ENCODE measurements around the gene USP1.

The USP1 gene

DNA sequence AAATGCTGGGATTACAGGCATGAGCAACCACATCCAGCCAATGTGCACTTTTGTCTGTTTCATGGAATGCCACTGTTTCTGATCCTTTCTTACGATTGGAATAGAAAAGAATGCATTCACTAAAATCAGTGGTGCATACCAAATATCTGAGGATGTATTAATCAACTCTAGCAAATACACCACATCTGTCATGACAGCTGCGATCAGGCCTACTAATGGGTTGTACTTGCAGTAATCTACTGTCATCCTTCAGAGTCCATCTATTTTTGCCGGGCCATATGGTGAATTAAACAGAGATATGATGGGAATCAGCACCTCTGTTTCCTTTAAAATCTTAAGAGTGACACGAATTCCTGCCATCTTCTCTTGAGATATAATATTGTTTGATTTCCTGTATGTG lies 8.5 kb upstream of the USP1 start:
- DNase-seq: no peak

DNA sequence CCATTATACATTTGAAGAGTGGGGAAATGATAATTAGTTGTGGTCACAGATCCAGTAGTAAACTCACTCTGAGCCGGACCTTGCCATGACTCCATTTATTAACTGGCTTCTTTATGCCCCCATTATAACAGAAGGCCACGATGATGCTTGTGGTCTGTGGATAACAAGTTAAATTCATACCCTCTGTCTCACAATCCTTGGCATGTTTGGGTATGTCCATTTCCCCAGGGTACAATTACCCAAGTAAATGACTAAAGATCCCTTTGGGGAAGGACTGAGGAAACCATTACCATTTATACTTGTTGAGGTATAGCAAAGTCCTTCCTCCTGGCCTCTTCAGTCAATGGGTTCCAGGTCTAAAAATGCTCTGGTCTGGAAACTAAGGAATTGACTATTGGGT lies 7.3 kb upstream of the USP1 start:
- DNase-seq: no peak

DNA sequence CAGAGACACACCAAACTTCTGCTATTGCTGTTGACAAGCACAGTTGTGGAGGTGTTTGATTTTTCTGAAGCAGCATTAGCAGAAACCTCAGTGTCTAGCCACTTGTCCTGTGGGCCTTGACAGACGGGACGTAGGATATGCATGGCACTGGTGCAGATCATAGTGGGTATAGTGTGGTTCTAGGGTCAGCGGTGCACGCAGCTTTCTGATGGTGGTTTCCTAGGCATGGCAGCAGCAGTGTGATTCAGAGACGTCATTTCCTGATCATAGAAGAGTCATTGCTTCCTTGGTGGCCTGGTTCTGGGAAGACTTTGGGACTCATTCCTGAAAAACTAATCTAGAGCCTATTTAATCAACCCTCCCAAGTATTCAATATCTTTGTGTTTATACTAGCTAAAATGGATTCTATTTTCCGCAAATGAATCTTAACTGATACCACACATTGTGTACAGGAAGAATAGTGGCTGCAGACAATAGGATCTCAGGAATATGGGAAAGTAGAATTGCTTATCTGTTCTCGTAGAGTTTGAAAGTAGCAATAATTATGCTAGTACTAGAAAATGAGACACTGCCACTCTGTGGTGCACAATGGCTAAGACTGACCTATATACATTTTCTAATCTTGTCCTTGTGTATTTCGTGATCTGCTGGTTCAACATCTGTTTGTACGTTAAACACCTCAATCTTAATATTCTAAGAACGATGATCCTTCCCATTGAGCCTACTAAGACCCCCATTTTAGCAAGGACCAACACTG lies 2.8 kb upstream of the USP1 start:
- DNase-seq: no peak

DNA sequence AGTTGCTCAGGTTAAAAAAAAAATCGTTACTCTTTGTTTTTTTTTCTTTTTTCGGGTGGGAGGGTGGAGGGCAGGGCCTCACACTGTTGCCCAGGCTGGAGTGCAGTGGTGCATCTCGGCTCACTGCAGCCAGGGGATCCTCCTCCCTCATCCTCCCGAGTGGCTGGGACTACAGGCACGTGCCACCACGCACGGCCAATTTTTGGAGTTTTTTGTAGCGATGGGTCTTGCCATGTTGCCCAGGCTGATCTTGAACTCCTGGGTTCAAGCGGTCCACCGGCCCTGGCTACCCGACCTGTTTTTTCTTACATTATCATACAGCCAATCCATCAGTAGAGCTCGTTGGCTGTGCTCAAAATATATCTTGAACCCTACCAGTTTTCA lies 2.2 kb upstream of the USP1 start:
- no peak for DNase-seq

DNA sequence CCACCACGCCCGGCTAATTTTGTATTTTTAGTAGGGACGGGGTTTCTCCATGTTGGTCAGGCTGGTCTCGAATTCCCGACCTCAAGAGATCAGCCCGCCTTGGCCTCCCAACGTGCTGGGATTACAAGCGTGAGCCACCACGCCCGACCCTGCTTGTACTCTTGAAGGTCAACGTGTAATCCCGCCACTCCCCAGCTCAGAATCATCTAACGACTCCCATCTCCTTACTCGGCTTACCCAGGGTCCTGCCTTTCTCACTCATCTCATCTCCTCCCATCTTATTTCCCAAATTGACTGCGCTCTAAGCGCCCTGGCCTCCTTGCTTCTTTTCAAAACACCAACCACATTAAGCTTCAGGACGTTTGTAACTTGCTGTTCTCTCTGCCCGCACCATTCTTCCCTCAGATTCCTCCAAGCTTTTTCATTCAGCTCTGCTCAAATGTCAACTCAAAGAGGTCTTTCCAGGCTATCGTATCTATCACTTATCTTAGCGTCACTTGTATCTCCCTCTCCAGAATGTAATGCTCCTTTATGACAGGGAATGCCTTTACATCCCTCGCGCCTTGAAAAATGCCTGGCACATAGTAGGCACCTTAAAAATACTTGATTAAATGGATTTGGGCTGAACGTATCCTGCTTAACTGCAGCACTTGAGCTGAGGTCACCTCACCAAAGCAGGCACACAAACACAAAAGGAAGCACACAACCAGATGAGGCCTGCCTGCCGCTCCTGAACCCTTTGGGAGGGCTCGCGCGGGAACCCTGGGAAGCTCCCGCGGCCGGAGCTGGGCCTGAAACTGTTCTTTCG lies 1.4 kb upstream of the USP1 start:
- no peak for DNase-seq

DNA sequence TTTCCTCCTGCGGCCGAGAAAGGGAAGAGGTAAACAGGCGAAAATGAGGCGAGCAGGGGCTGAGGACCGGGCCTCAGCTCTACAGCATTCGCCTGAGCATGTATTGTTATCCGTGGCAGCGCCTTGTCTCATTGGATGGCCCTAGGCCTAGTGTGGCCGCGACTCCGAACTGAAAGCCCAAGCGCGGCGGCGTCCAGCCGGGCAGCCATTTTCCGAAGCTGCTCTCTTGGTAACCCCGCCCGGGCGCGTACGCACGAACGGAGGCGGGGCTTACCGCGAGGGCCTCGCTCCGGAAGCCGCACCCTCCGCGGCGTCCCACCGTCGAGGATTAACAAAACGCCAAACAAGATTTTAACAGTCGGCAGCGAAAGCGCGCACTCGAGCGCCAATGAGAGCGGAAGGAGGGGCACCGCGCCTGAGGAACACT lies 797 bp upstream of the USP1 start:
- DNase-seq: peak; percentile 89

DNA sequence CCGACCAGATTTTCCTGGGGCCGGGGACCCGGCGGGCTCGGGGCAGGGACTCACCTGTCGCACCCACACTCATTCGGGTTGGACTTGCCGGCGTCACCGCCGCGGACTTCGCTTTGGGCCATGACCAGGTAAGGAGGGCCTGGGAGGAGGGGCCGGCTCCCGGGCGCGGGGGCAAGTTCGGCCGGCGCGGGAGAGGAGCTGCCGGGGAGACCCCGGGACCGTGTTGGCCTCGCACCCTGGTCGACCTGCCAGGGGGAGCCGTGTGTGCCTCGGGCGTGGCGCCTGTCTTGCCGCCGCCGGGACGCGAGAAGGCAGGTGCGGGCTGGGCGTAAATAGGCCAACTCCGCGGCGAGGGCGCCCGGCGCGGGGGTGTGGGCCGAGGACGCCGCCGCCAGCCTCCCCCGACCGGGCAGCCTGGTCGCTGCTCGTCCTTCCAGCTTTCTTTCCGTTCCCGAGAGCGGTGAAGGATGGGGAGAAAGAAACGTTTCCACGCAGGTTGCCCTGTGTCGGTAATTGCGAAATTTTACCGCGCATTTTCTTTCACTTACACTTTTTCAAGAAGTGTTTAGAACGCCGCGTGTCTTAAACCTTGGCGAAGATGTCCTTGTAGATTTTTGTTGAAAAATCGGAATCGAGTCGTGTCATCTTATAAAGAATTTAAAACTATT lies 558 bp downstream of the USP1 start:
- peak; percentile 40 for DNase-seq

DNA sequence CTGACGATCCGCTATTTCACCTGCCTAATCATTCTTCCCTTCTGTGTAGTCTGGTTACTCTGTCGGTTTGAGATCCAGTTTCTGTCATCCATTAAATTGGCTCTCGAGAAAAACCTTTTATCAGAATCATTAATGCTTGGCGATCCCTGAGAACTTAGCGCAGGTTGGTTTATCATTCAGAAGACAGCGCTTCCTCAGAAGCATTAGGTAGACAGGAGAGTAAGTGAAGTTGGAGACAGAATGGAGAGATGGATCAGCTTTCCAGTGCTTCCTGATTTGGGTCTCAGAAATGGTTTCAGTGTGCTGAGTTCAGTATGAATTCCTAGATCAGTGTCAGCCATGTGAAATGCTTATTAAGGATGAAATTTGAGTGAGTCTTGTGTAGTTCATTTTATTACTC lies 1.3 kb downstream of the USP1 start:
- peak; percentile 19 for DNase-seq

DNA sequence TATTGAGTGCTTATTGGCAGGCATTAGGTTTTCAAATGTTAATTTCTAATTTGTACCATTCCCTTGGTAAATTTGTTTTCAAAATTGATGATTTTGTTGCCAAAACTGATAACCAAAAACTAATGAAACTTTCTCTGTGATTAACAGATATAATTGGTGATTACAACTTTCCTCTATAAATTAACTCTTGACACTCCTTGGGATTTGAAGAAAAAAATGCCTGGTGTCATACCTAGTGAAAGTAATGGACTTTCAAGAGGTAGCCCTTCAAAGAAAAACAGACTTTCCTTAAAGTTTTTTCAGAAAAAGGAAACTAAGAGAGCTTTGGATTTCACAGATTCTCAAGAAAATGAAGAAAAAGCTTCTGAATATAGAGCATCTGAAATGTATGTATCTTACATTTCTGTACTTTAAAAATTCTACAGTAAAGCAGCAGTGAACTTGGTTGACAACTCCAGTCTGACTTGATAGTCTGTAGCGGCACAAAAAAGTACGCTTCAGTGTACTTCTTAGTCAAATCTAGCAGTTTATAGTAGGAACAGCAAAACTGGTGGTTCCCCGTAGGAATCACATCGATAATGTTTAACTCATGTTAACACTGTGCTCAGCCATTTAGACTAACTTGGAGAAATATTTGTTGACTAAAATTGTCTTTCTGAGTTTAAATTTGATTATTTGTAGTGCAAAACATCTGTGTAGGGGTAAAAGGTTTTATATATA lies 3.0 kb downstream of the USP1 start:
- peak; percentile 13 for DNase-seq

DNA sequence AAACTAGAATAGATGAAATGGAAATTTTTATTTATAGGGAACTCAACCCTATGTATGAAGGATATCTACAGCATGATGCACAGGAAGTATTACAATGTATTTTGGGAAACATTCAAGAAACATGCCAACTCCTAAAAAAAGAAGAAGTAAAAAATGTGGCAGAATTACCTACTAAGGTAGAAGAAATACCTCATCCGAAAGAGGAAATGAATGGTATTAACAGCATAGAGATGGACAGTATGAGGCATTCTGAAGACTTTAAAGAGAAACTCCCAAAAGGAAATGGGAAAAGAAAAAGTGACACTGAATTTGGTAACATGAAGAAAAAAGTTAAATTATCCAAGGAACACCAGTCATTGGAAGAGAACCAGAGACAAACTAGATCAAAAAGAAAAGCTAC lies 7.9 kb downstream of the USP1 start:
- no peak for DNase-seq

DNA sequence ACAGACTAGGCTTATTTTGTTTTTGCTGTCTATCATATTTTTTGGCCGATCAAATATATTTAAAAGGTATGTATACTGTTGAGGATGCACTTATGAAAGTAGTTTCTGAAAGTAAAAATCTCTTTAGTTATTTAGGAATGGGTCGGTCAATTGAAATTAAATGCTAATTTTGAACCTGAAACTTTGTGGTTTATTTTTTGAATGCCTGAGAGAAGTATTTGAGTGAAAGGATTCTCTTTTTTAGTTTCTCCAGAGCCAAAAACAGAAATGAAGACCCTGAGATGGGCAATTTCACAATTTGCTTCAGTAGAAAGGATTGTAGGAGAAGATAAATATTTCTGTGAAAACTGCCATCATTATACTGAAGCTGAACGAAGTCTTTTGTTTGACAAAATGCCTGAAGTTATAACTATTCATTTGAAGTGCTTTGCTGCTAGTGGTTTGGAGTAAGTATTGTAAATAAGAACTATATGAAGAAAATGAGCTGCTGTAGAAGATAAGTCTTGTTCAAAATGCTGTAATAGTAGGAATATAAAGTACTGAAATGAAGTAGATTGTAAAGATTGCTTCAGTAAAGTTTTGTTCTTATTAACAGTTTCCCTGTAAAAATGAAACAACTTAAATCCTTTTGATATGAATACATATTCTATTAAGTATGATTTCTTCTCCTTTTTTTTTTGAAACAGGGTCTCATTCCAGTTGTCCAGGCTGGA lies 11.5 kb downstream of the USP1 start:
- DNase-seq: no peak

DNA sequence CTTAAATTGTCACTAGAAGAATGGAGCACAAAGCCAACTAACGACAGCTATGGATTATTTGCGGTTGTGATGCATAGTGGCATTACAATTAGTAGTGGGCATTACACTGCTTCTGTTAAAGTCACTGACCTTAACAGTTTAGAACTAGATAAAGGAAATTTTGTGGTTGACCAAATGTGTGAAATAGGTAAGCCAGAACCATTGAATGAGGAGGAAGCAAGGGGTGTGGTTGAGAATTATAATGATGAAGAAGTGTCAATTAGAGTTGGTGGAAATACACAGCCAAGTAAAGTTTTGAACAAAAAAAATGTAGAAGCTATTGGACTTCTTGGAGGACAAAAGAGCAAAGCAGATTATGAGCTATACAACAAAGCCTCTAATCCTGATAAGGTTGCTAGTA lies 13.5 kb downstream of the USP1 start:
- DNase-seq: no peak

DNA sequence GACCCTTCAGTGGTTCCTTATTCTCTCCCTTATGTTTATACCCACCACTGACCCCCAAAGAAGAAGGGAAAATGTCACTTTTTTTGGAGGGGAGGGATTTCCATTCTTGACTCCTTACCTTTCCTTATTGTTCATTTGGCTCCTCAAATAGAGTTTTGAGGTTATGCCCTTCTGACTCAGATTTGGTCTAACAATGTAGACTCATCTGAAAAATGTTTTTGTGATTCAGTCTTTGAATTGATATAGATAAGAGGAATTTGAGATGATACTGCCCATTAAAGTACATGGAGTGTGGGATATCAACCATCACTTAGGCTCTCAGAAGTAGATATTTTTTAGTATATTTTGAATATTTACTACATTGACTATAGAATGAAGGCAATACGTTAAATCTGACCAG lies 16.1 kb downstream of the USP1 start:
- no peak for DNase-seq

DNA sequence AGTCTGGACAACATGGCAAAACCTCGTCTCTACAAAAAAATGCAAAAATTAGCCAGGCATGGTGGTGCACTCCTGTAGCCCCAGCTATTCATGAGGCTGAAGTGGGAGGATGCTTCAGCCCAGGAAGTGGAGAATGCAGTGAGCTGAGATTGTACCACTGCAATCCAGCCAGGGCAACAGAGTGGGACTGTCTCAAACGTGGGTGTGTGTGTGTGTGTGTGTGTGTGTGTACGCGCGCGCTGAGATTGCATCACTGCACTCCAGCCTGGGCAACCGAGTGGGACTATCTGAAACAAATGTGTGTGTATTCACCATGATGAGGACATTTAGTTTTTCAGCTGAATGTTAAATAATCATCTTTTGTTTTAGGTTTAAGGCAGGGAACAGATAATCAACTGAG lies 21.1 kb downstream of the USP1 start:
- peak; percentile 44 for DNase-seq

DNA sequence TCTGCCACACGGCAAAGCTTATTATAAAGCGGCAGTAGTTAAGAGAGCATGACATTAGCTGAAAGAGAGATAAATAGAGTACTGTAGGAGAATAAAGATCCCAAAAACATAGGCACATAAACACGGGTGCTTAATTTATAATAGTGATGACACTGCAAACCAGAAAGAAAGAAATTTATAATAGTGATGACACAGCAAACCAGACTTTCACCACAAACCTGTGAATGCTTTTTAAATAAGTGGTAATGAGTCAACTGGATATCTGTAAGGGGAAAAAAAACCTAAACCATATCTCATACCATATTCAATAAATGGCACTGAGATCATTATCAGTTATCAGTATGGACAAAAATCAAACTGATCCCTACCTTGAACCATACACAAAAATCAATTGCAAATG lies 25.5 kb downstream of the USP1 start:
- DNase-seq: no peak

DNA sequence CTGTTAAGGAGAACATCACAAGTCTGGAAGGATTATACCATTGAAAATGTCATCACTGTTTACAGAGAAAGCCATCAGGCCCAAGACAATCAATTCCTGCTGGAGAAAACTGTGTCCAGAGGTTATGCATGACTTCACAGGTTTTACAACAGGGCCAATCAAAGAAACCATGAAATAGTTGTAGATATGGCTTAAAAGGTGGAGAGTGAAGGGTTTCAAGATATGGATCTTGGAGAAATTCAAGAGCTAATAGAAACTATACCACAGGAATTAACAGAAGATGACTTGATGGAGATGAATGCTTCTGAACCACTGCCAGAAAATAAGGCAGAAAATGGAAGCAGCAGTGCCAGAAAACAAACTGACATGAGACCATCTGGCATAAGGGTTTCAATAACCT lies 30.2 kb downstream of the USP1 start:
- DNase-seq: no peak

DNA sequence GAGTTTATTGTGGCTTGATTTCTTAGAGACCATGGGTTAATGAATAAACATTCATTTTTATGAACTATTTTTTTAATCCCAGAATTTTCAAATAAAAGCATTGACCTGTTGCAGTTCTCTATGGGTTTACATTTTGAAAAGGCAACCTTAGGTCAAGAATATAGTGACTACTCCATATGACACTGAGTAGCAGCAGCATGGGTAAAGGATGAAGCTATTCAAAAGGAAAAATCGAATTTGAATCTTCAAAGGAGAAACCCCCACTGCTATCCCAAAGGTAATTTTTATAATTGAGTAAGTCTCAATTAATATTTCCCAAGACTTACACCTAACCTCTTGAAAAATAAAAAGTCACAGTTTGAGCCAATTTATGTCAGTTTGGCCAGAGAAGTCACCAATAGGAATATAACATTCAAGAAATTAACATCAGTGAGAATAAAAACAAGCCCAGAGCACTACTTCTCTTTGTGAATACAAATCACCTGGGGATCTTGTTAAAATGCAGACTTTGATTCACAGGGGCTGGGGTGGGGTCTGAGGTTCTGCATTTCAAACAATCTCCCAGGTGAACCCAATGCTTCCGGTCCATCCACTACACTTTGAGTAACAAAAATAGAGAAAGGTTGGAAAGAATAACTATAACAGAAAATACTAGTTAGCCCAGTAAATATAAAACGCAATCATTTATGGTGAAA lies 39.8 kb downstream of the USP1 start:
- DNase-seq: no peak

DNA sequence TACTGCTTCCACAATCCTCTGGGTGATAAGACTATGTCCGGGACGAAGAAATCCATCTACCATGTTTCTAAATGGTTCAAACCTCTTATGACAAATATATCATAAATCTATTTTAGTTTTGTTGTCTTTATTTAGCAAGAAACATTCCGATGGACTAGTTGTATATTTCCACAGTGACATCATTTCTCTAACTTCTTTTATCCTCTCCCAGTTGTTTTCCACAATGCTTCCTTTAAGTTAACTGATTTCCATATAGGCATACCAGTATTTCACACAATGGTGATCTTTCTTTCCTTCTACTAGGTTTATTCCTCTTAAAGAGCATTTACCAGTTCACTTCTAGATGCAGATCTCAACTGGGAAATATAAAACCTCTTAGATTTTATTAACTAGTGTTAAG lies 44.8 kb downstream of the USP1 start:
- no peak for DNase-seq

DNA sequence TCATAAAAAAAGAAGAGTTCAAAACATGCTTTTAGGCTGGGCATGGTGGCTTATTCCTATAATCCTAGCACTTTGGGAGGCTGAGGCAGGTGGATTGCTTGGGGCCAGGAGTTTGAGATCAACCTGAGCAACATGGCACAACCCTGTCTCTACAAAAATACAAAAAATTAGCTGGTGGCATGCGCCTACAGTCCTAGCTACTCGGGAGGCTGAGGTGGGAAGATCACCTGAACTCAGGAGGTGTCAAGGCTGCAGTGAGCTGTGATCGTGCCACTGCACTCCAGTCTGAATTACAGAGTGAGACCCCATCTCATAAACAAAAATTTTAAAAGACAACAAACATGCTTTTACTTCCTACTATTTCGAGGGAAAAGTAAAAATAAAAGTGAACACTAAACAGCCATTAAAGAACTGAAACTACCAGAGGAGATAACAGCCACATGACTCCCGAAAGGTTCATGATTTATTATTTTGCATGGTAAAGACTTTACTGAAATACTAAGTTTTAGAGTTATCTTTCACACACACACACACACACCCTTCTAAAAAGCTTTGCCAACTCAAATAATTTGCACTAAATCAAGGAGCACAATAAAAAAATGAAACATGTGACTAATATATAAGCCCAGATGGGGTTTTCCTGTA lies 48.1 kb downstream of the USP1 start:
- DNase-seq: peak; percentile 20

DNA sequence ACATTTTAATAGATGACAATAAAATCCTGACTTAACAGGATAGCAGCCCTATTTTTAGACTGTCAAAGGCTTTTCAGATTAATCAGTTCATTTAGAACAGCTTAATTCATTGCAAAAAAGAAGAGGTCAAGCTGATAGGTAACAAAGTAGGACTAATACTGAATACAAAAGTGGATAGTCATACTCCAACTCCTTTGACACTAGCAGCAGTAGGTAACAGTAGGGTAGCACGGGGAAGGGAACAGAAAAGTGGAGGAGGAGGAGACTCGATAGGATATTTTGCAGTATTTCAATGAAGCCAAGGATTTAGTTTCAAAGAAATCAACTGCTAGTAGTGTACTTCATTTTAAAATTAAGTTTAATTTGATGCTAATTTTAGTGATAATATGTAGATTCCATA lies 51.1 kb downstream of the USP1 start:
- DNase-seq: no peak

DNA sequence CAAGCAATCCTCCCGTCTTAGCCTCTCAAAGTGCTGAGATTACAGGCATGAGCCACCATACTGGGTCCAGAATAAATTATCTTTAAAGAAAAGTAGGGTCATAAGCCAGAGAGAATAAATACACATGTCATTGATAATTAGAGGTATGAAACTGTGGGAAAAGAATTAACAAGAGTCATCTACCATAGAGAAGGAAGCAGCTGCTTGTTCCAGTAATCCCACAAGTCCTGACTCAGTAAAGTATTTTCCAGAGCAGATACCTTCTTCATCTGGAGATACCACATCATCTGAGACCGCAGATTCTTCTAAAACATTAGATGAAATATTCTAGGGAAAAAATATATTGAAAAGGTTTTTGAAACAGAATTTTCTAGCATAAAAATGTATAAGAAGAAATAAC lies 55.7 kb downstream of the USP1 start:
- DNase-seq: no peak

DNA sequence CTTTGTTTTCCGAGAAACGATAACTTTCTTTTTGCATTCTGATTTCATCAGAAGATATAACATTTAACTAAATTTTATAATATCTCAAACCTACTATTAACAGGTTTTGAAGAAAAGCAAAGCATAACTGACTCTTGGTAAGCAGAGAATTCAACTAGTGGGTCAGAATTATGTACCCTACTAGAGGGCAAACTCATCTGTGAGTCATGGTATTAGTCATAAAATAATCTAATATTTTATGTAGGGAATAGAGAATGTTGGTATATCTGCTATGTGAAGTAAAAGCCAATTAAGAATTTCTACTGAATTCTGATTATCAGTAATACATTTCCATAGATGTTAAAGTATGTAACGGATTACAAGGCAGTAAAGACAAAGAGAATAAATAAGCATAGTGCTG lies 56.8 kb downstream of the USP1 start:
- no peak for DNase-seq
